Neutrophil (primary cell): ENCODE data around the gene MRPL28.
"Not testable (repeated sequence)": the region's sequence is repeated elsewhere in the genome, so short reads cannot be mapped to it uniquely, and the experiment has no call there.

Source experiments
- H3K27ac ChIP-seq: fragments of 200-600 bp; sonication (generic); 2 replicates; pipeline ENCODE4 v1.5.1; 2016; ENCODE audit warnings: mild to moderate bottlenecking, moderate library complexity
- H3K27me3 ChIP-seq: fragments of 200-600 bp; sonication (generic); 2 replicates; pipeline ENCODE4 v1.6.0; 2016; ENCODE audit warnings: mild to moderate bottlenecking
- H3K36me3 ChIP-seq: fragments of 200-600 bp; sonication (generic); 2 replicates; pipeline ENCODE4 v1.5.1; 2017
- H3K4me1 ChIP-seq, 2 experiments: fragments of 200-600 bp in 1 of 2; sonication (generic) in 1 of 2; 1 replicate in 1 of 2; 2 replicates in 1 of 2; pipeline versions ENCODE4 v1.5.1 to v1.6.1; 2013 to 2016; ENCODE audit warnings: low read depth in 1 of 2, low read length in 1 of 2, mild to moderate bottlenecking in 1 of 2, moderate library complexity in 1 of 2; ENCODE audit not compliant: control insufficient read depth in 1 of 2, insufficient read depth in 1 of 2
- H3K4me3 ChIP-seq, 2 experiments: fragments of 200-600 bp in 1 of 2; sonication (generic) in 1 of 2; 1 replicate in 1 of 2; 2 replicates in 1 of 2; pipeline ENCODE4 v1.5.1; 2013 to 2016; ENCODE audit warnings: low read depth in 1 of 2, low read length in 1 of 2, mild to moderate bottlenecking in 1 of 2, moderate library complexity in 1 of 2
- H3K9me3 ChIP-seq: fragments of 200-600 bp; sonication (generic); 2 replicates; pipeline ENCODE4 v1.5.1; 2016
- TF ChIP-seq, protein P1 (sequence below): fragments of 200-600 bp; sonication (generic); IDR thresholded peaks from 2 replicates; pipeline ENCODE4 v1.5.1; 2016; ENCODE audit warnings: antibody characterized with exemption

The MRPL28 gene

DNA sequence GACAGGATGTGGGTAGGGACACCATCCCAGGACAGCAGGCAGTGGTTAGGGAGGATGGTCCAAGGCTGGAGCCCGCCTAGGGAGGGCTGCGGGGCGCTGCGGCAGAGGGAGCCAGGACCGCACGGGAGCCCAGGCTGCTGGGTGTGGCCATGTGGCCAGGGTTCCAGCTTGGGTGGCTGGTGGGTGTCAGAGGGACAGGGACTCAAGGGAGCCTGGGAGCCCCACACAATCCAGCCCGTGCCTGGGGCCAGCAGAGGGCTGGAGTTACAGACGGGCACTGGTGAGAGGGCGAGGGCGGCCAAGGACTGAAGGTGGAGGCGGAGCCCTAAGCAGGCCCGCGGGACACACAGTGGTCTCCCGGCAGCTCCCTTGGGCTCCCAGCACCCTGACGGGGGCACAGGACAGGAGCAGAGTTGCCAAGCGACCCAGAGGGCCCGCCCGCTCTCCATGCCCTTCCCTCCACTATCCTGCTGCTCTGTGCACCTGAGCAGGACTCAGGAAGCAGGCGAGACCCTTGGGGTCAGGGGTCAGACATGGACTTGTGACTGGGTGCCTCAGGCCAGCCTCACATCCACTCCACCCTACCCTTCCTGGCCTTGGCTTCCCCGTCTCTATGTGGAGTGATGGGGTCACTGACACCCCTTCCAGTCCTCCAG lies 7.1 kb downstream of the MRPL28 start:
- no peaks in the 10 kb centered on the region for H3K9me3 ChIP-seq
- TF ChIP-seq, protein P1, sequence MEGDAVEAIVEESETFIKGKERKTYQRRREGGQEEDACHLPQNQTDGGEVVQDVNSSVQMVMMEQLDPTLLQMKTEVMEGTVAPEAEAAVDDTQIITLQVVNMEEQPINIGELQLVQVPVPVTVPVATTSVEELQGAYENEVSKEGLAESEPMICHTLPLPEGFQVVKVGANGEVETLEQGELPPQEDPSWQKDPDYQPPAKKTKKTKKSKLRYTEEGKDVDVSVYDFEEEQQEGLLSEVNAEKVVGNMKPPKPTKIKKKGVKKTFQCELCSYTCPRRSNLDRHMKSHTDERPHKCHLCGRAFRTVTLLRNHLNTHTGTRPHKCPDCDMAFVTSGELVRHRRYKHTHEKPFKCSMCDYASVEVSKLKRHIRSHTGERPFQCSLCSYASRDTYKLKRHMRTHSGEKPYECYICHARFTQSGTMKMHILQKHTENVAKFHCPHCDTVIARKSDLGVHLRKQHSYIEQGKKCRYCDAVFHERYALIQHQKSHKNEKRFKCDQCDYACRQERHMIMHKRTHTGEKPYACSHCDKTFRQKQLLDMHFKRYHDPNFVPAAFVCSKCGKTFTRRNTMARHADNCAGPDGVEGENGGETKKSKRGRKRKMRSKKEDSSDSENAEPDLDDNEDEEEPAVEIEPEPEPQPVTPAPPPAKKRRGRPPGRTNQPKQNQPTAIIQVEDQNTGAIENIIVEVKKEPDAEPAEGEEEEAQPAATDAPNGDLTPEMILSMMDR, result no peak
- peaks cover 26% of the 10 kb centered on the region for H3K27me3 ChIP-seq
- H3K27ac ChIP-seq, result no peak overlapping the region
- H3K4me1 ChIP-seq, result peaks cover 0 to 6% of the 10 kb centered on the region in 2 experiments
- peaks cover 23% of the 10 kb centered on the region for H3K36me3 ChIP-seq
- no peak overlapping the region for H3K4me3 ChIP-seq

DNA sequence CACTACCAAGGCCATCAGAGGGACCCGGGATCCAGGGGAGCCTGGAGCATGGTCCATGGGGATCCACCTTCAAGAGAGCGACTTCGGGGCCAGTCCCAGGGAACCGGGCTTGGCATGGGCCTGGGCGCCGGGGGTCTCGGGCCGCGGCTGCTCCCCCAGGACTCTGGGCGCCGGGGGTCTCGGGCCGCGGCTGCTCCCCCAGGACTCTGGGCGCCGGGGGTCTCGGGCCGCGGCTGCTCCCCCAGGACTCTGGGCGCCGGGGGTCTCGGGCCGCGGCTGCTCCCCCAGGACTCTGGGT lies 7.7 kb downstream of the MRPL28 start:
- H3K9me3 ChIP-seq, H3K4me1 ChIP-seq, H3K4me3 ChIP-seq, H3K27ac ChIP-seq: not testable (repeated sequence)
- Histone ChIP-seq H3K27me3 (peaks cover 26% of the 10 kb centered on the region), H3K36me3 (peaks cover 17% of the 10 kb centered on the region)

DNA sequence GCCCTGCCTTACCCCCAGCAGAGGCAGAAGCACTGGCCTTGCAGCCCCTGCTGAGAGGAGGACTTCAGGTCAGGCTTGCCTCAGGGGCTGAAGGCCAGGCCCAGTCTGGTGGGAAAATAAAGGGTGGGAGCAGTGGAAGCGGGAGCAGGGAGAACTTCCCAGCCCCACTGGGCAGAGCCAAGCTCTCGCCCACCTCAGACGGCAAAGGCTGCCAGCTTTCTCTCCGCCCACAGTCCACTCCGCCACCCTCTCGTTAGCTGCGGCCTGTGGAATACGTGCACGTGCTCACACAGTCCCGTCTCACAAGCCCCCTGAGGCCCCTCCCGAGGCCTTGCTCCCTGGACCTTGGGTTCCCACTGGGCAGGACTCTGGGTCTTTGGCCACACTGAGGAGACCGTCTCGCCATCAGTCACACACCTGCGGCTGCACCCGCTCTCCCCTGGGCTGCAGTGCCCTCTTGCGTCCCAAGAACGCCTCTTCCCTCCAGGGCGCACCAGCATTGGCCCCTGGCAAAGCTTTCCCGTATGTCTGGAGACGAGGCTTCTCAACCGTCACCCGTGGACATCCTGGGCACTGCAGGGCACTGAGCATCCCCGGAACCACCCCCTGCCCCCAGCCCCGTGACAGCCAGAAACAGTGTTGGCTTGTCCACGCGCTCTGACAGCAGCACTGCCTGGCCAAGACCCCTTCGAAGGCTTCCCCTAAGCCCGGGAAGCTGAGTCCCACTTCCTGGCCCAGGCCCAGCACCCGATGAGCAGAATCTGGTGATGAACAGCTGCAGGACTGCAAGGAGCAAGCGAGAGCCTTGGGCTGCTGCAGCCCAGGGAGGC lies 8.3 kb downstream of the MRPL28 start:
- Histone ChIP-seq H3K4me1 (peaks cover 0 to 6% of the 10 kb centered on the region in 2 experiments), H3K27me3 (peaks cover 26% of the 10 kb centered on the region), H3K9me3 (no peaks in the 10 kb centered on the region), H3K36me3 (peaks cover 12% of the 10 kb centered on the region), H3K4me3 (no peak overlapping the region), H3K27ac (no peak overlapping the region)
- TF ChIP-seq, protein P1, result peak; percentile 74

- Histone ChIP-seq H3K9me3 (no peaks in the 10 kb centered on the region), H3K27me3 (peaks cover 26% of the 10 kb centered on the region), H3K4me1 (peaks cover 0 to 6% of the 10 kb centered on the region in 2 experiments), H3K36me3 (peaks cover 5% of the 10 kb centered on the region), H3K4me3 (no peak overlapping the region), H3K27ac (no peak overlapping the region)
- TF ChIP-seq, protein P1, result no peak
Observed at GRCh38 chr16:361341-361871, 8.9 kb downstream of the MRPL28 start.

DNA sequence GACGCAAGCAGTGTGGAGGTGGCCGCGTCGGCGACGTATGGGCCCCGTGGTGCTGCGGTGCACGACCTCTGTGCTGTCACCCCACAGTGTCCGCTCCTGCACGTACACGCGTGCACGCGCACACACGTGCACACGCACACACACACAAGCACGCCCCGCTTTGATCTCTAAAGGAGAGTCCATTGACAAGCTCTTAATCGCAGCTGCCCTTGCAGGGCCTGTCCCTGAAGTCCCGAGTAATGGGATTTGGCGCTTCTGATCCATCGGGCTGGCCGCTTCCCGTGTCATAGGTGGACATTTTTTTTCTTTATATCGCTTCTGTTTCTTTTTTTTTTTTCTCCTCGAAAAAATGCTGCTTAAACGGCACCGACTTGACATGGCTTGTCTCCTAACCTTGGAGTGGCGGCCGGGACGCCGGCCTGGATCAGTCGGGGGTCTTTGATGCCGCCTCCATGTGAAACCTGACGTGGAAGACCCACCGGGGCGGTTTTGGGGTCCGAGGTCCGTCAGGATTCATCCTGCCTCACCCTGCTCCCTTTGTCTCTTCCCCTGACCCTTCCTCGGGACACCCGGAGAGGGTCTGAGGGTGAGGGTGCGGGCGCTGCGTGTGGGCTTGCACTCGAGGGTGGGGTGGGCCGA lies 9.5 kb downstream of the MRPL28 start:
- TF ChIP-seq, protein P1, result no peak
- H3K4me1 ChIP-seq, result peaks cover 0 to 6% of the 10 kb centered on the region in 2 experiments
- H3K36me3 ChIP-seq, result no peaks in the 10 kb centered on the region
- peaks cover 26% of the 10 kb centered on the region for H3K27me3 ChIP-seq
- no peaks in the 10 kb centered on the region for H3K9me3 ChIP-seq
- no peak overlapping the region for H3K4me3 ChIP-seq
- no peak overlapping the region for H3K27ac ChIP-seq
